GM20431 (cell line): ENCODE results near the gene ENTR1.

Experiments used
- in situ Hi-C: fragments of 300-500 bp; cut with MseI, MboI; formaldehyde crosslinking; loops from one replicate; pipeline ENCODE4 v1.15.0; 2020; ENCODE audit warnings: low sequenced_read_pairs; ENCODE audit not compliant: unreplicated experiment

Gene ENTR1

DNA sequence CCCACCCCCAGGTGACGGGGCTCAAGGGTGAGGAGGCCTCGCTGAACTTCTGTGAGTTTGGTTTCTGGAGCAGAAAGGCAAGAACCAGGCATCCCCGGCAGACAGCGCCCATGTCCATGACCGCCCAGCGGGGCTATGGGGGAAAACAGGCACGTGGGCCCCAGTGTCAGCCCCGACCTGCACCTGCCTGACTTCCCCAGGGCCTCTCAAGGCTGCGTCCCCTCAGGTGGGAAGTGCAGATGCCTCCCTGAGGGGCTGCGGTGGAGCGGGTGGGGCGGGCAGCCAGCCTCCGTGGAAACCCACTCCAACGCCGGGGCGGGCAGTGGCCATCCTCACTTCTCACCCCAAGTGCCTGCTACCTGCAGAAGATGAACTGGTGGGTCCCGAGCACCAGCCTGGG is 30.0 kb downstream of the ENTR1 start:
- in situ Hi-C loops = no loop called here

DNA sequence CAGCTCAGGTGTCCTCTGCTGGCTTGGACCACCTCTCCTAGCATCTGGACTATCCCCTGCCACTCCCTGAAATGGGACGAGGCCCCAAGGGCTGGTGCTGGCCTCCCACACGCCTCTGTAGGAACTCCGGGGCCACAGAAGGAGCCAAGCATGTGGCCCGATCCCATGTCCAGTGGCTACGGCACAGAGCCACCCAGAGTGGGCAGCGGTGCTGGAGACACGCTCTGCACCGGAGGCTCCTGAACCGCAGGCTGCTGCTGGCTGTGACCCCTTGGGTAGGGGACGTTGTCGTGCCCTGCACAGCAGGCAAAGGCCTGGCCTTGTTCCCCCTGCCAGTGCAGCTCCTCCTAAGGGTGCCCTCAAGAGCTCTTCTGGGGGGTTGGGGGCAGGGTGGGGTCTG is 30.5 kb downstream of the ENTR1 start:
- in situ Hi-C loops = no loop called here

GRCh38 chr9:136379401-136379800 is 31.0 kb downstream of the ENTR1 start:
- in situ Hi-C loops = no loop called here

- in situ Hi-C loops = no loop called here
These were observed 31.5 kb downstream of the ENTR1 start for GRCh38 chr9:136379003-136379287.

GRCh38 chr9:136378170-136379002 is 32.0 kb downstream of the ENTR1 start:
- in situ Hi-C loops = no loop called here

DNA sequence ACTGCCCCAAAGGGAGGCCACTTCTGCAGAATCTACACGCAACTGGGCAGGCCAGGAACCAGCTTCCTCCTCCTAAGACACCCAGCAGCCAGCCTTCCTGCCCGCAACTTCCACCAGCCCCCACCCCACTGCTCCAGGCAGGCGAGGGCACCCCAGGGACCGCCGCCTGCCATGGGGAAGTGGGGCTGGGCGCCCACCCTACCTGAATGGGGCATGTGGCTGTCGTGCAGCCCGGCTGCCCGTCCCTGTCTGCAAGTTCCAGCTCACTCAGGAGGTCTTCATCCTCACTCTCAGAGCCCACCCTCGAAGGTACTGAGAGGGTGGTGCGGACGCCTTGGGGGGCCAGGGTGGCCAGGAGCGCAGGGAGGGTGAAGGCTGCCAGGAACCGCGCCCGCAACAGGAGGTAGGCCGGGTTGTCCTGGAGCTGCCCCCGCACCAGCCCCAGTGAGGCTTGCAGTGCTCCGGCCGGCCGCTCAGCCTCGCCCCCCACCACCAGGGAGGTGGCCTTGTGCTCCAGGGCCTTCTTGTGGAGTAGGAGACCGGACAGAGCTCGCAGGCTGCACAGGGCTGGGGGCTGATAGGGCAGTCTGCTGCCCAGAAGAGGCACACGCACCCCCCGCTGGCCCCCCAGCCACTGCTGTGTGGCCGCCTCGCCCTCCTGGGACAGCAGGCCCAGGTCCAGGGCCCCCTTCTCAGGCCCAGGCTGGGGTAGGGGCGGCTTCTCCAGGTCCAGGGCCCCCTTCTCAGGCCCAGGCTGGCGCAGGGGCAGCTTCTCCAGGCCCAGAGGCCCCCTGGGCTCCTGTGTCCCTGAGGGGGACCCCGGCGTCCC is 32.9 kb downstream of the ENTR1 start:
- in situ Hi-C loops = no loop called here

DNA sequence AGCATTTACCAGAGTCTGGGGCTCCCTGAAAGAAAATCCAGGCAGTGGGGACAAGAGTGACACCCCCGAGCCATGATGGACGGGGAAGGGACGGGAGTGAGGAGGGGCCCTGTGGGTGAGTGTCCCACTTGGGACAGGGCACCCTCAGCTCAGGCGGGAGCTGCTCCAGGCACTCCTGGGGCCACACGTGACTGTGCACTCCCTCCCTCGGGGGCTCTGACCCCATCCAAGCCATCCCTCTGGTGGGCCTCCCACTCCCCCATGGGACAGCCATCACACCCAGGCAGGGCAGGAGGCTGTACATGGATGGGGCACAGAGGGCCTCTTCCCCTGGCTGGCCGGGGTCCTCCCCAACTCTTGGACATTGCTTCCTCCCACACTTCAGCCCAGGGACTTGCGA is 34.0 kb downstream of the ENTR1 start:
- in situ Hi-C loops = no loop called here

- in situ Hi-C loops = no loop called here
These were observed 35.3 kb downstream of the ENTR1 start for GRCh38 chr9:136375096-136375495.

GRCh38 chr9:136374183-136374575 is 36.2 kb downstream of the ENTR1 start:
- in situ Hi-C loops = no loop called here

DNA sequence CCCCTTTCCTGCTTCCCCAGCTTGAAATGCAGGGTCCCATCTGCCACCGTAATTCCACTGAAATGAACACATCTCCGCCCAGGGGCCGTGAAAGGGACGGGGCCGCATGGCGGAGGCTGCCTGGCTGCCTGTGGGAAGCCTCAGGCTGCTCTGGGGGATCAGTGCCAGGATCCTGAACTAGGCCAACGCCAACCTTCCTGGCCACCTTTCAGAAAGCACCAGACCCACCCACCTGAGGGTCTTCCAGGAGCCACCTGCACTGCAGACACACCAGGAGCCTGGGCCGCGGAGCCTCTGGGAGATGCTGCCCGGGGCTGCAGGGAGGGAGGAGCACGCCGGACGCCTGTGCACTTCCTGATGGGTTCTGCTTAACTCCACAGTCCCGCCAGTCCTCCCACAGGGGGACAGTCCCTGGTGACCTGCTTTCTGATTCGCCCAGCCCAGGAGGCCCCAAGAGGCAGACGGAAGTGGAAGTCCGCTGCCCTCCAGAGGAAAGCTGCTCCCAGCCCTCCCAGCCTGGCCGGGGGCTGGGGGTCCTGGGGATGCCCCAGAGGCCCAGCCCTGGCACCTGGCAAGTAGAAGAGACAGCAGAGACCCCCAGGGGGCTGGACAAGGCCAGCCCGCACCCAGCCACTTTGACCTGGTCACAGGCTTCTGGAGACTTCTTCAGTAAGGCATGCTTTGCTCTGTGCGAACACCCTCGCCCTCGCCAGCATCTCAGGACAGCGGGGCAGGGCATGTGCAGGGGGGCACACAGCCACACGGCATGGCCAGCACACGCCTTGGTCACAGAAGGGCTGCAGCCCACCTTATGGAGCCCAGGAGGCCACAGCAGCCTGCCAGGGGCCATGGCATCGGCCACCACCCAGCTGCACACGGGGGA is 36.9 kb downstream of the ENTR1 start, which contains the start of gene CARD9:
Gene CARD9 (minus strand): TSS at position 370 of the 883 bp plus-strand sequence. CDS start 1,591 bp downstream, outside the sequence.
- in situ Hi-C loops = no loop called here

DNA sequence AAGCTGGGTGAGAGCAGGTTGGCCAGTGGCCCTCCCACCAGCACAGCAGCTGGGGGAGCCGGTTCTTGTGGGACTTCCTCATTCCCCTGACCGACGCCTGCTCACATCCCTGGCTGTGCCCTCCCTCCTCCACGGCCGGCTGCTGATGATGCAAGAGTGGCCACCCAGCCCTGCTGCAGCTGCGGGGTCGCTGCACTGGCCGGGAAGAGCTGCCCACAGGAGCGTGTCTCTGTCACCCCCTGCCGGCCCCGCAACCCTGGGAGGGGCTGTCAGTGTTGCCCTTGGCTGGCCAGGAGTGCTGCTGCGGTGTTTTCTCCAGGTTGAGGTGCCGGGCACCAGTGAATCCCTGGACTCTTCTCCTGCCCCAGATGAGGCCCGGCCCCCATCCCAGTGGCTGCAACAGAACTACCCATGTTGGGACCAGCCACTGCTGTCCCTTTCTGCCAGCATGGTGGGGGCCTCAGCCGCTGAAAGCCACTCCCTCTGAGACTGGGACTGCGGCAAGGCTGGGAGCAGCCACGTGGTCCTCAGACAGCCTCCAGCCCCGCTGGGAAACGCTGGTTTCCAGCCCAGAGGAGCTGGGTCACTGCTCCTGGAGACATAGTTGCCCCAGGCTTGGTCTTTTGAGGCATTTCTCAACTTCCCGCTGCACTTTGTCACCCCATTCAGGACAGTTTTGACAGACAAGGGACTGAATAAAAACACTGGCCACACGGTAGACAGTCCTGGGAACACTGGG is 37.7 kb downstream of the ENTR1 start:
- in situ Hi-C loops = no loop called here

GRCh38 chr9:136372006-136372405 is 38.4 kb downstream of the ENTR1 start:
- in situ Hi-C loops = no loop called here

GRCh38 chr9:136371533-136371880 is 38.9 kb downstream of the ENTR1 start:
- in situ Hi-C loops = no loop called here

- in situ Hi-C loops = no loop called here
These were observed 39.5 kb downstream of the ENTR1 start for GRCh38 chr9:136370687-136371532.

- in situ Hi-C loops = no loop called here
These were observed 40.4 kb downstream of the ENTR1 start for GRCh38 chr9:136370037-136370436.

- in situ Hi-C loops = no loop called here
These were observed 42.2 kb downstream of the ENTR1 start for GRCh38 chr9:136368190-136368589.

DNA sequence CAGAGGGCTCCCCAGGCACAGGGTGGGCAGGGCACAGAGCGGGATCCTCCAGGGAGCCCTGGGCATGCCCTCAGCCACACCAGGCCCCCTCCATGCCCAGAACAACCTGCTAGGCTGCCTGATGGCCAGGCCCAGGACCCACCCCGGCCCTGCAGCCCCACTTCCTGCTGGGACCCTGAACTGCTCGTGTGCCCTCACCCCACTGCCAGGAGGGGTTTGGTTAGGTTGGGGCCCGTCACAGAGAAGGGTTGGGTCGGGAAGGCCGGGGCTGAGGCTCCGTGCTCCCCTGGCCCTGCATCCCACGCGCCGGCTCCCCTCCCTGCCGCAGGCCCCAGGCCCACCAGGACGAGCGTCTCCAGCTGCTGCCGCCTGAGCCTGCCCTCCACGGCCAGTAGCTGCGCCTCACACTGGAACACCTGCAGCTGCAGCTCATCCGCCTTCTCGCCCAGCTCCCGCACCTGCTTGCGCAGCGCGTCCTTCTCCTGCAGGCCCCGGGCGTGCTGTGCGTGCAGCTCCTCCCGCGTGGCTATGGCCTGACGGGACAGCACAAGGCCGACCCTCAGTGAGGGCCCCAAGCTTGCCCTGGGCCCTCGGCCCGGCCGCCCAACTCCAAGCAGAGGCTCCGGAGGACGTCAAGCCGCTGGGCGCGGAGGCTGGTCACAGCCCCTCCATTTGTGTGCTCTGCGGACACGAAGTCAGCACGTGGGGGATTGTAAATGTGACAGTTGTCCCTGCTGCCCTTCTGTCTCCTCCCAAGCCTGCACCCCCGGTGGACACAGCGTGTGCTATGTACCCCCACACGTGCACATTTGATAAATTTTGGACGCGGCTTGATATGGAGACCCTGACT is 42.9 kb downstream of the ENTR1 start:
- in situ Hi-C loops = no loop called here

- in situ Hi-C loops = no loop called here
These were observed 43.6 kb downstream of the ENTR1 start for GRCh38 chr9:136366826-136367225.
